Measurements from ENCODE around the gene NAV2.

The NAV2 gene

GRCh38 chr11:19849947-19850593 is 137.4 kb downstream of the NAV2 start:
- Mint-ChIP-seq H3K27me3 (peaks cover 2% of the 10 kb centered on the region), H3K4me1 (no peaks in the 10 kb centered on the region), H3K27ac (no peak overlapping the region), H3K4me3 (no peak overlapping the region), H3K9me3 (peaks cover 3% of the 10 kb centered on the region), H3K36me3 (peaks cover 2% of the 10 kb centered on the region)
- no peak for DNase-seq (ENCODE audit: low spot score in 2 of 2)
- ATAC-seq (ENCODE audit: low read depth) = no peak

GRCh38 chr11:19852288-19852687 is 139.7 kb downstream of the NAV2 start:
- Mint-ChIP-seq H3K36me3 (peaks cover 2% of the 10 kb centered on the region), H3K9me3 (peaks cover 3% of the 10 kb centered on the region), H3K4me3 (no peak overlapping the region), H3K4me1 (no peaks in the 10 kb centered on the region), H3K27me3 (peaks cover 2% of the 10 kb centered on the region), H3K27ac (no peak overlapping the region)
- DNase-seq (ENCODE audit: low spot score in 2 of 2) (no peak), ATAC-seq (ENCODE audit: low read depth) (no peak)

GRCh38 chr11:19853016-19853415 is 140.4 kb downstream of the NAV2 start:
- no peak overlapping the region for H3K4me3 Mint-ChIP-seq
- no peak overlapping the region for H3K27ac Mint-ChIP-seq
- peaks cover 2% of the 10 kb centered on the region for H3K27me3 Mint-ChIP-seq
- ATAC-seq (ENCODE audit: low read depth) = no peak
- peaks cover 3% of the 10 kb centered on the region for H3K9me3 Mint-ChIP-seq
- DNase-seq (ENCODE audit: low spot score in 2 of 2) = no peak
- H3K4me1 Mint-ChIP-seq = no peaks in the 10 kb centered on the region
- peaks cover 2% of the 10 kb centered on the region for H3K36me3 Mint-ChIP-seq

- Mint-ChIP-seq H3K27me3 (peaks cover 8% of the 10 kb centered on the region), H3K9me3 (peaks cover 3% of the 10 kb centered on the region), H3K36me3 (peaks cover 2% of the 10 kb centered on the region), H3K4me1 (no peaks in the 10 kb centered on the region), H3K4me3 (no peak overlapping the region), H3K27ac (no peak overlapping the region)
- DNase-seq (ENCODE audit: low spot score in 2 of 2) (no peak), ATAC-seq (ENCODE audit: low read depth) (no peak)
Measured at GRCh38 chr11:19853920-19854319, 141.3 kb downstream of the NAV2 start.

- no peaks in the 10 kb centered on the region for H3K9me3 Mint-ChIP-seq
Measured at GRCh38 chr11:19861171-19861570, 148.5 kb downstream of the NAV2 start.

GRCh38 chr11:19862091-19862490 is 149.5 kb downstream of the NAV2 start:
- H3K4me3 Mint-ChIP-seq = no peak overlapping the region
- no peak for DNase-seq (ENCODE audit: low spot score in 2 of 2)
- peaks cover 6% of the 10 kb centered on the region for H3K27me3 Mint-ChIP-seq

More at GRCh38 chr11:19861171-19861570, 148.5 kb downstream of the NAV2 start:
- no peak for ATAC-seq (ENCODE audit: low read depth)
- H3K27ac Mint-ChIP-seq = no peak overlapping the region
- H3K4me3 Mint-ChIP-seq = no peak overlapping the region
- no peaks in the 10 kb centered on the region for H3K36me3 Mint-ChIP-seq
- DNase-seq (ENCODE audit: low spot score in 2 of 2) = no peak
- H3K4me1 Mint-ChIP-seq = no peaks in the 10 kb centered on the region
- peaks cover 6% of the 10 kb centered on the region for H3K27me3 Mint-ChIP-seq

GRCh38 chr11:19864141-19865140 is 151.8 kb downstream of the NAV2 start:
- Mint-ChIP-seq H3K27ac (no peak overlapping the region), H3K4me1 (no peaks in the 10 kb centered on the region), H3K4me3 (no peak overlapping the region), H3K36me3 (no peaks in the 10 kb centered on the region), H3K9me3 (no peaks in the 10 kb centered on the region), H3K27me3 (peaks cover 3% of the 10 kb centered on the region)
- ATAC-seq (ENCODE audit: low read depth) = no peak
- no peak for DNase-seq (ENCODE audit: low spot score in 2 of 2)

More at GRCh38 chr11:19862091-19862490, 149.5 kb downstream of the NAV2 start:
- no peaks in the 10 kb centered on the region for H3K9me3 Mint-ChIP-seq
- no peak for ATAC-seq (ENCODE audit: low read depth)
- no peak overlapping the region for H3K27ac Mint-ChIP-seq
- H3K36me3 Mint-ChIP-seq = no peaks in the 10 kb centered on the region
- H3K4me1 Mint-ChIP-seq = no peaks in the 10 kb centered on the region

- DNase-seq (ENCODE audit: low spot score in 2 of 2) (no peak), ATAC-seq (ENCODE audit: low read depth) (no peak)
- H3K36me3 Mint-ChIP-seq = no peaks in the 10 kb centered on the region
- H3K27ac Mint-ChIP-seq = no peak overlapping the region
- no peaks in the 10 kb centered on the region for H3K4me1 Mint-ChIP-seq
- H3K4me3 Mint-ChIP-seq = no peak overlapping the region
- peaks cover 6% of the 10 kb centered on the region for H3K27me3 Mint-ChIP-seq
- no peaks in the 10 kb centered on the region for H3K9me3 Mint-ChIP-seq
Measured at GRCh38 chr11:19866037-19866436, 153.4 kb downstream of the NAV2 start.

GRCh38 chr11:19866521-19866920 is 153.9 kb downstream of the NAV2 start:
- no peak for DNase-seq (ENCODE audit: low spot score in 2 of 2)
- Mint-ChIP-seq H3K27ac (no peak overlapping the region), H3K4me3 (no peak overlapping the region), H3K9me3 (no peaks in the 10 kb centered on the region), H3K36me3 (no peaks in the 10 kb centered on the region), H3K27me3 (peaks cover 6% of the 10 kb centered on the region), H3K4me1 (no peaks in the 10 kb centered on the region)
- ATAC-seq (ENCODE audit: low read depth) = no peak

GRCh38 chr11:19867064-19867463 is 154.4 kb downstream of the NAV2 start:
- Mint-ChIP-seq H3K4me1 (no peaks in the 10 kb centered on the region), H3K27ac (no peak overlapping the region), H3K4me3 (no peak overlapping the region), H3K36me3 (no peaks in the 10 kb centered on the region), H3K9me3 (no peaks in the 10 kb centered on the region), H3K27me3 (peaks cover 6% of the 10 kb centered on the region)
- ATAC-seq (ENCODE audit: low read depth) (no peak), DNase-seq (ENCODE audit: low spot score in 2 of 2) (no peak)

- no peak overlapping the region for H3K4me3 Mint-ChIP-seq
- no peaks in the 10 kb centered on the region for H3K36me3 Mint-ChIP-seq
- H3K4me1 Mint-ChIP-seq = no peaks in the 10 kb centered on the region
- no peaks in the 10 kb centered on the region for H3K9me3 Mint-ChIP-seq
- no peak for DNase-seq (ENCODE audit: low spot score in 2 of 2)
- H3K27ac Mint-ChIP-seq = no peak overlapping the region
- H3K27me3 Mint-ChIP-seq = peaks cover 6% of the 10 kb centered on the region
- ATAC-seq (ENCODE audit: low read depth) = no peak
Measured at GRCh38 chr11:19868281-19868821, 155.7 kb downstream of the NAV2 start.

GRCh38 chr11:19868871-19869270 is 156.2 kb downstream of the NAV2 start:
- DNase-seq (ENCODE audit: low spot score in 2 of 2) (no peak), ATAC-seq (ENCODE audit: low read depth) (no peak)
- H3K4me3 Mint-ChIP-seq = no peak overlapping the region
- H3K4me1 Mint-ChIP-seq = no peaks in the 10 kb centered on the region
- H3K27me3 Mint-ChIP-seq = peaks cover 6% of the 10 kb centered on the region
- no peak overlapping the region for H3K27ac Mint-ChIP-seq
- no peaks in the 10 kb centered on the region for H3K9me3 Mint-ChIP-seq
- no peaks in the 10 kb centered on the region for H3K36me3 Mint-ChIP-seq

GRCh38 chr11:19869466-19869865 is 156.8 kb downstream of the NAV2 start:
- H3K9me3 Mint-ChIP-seq = no peaks in the 10 kb centered on the region
- H3K36me3 Mint-ChIP-seq = no peaks in the 10 kb centered on the region
- H3K4me1 Mint-ChIP-seq = no peaks in the 10 kb centered on the region
- peaks cover 6% of the 10 kb centered on the region for H3K27me3 Mint-ChIP-seq
- ATAC-seq (ENCODE audit: low read depth) (no peak), DNase-seq (ENCODE audit: low spot score in 2 of 2) (no peak)
- H3K27ac Mint-ChIP-seq = no peak overlapping the region
- H3K4me3 Mint-ChIP-seq = no peak overlapping the region

GRCh38 chr11:19869946-19870589 is 157.4 kb downstream of the NAV2 start:
- ATAC-seq (ENCODE audit: low read depth) = no peak
- no peaks in the 10 kb centered on the region for H3K9me3 Mint-ChIP-seq
- H3K27me3 Mint-ChIP-seq = peaks cover 6% of the 10 kb centered on the region
- no peak overlapping the region for H3K27ac Mint-ChIP-seq
- H3K36me3 Mint-ChIP-seq = no peaks in the 10 kb centered on the region
- H3K4me1 Mint-ChIP-seq = no peaks in the 10 kb centered on the region
- no peak overlapping the region for H3K4me3 Mint-ChIP-seq
- DNase-seq (ENCODE audit: low spot score in 2 of 2) = no peak

Measured in memory B cell (primary cell).